Ammon's horn (tissue), 1 donor: ENCODE data around the gene VWC2L.

Experiments
- DNase-seq: peaks from one replicate; pipeline ENCODE4 v3.0.0-alpha.2; 2016; ENCODE audit warnings: low spot score

VWC2L gene

DNA sequence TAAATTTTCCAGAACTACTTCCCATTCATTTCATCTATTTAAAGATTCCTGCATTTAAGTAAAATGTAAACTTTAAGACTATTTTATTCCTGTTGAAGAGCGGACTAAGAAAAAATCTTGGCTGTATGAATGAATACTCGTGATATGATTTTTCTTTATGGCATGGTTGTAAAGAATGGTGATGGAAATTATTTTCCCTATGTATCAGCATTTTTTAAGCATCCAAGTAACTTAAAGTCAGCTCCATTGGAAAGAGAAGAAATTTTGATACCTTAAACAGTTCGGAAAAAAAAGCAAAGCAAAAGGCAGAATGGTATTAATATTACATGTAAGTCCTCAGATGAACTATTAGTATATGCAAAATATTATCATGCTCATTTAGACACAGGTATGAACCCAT, 58.9 kb downstream of the VWC2L start:
- DNase-seq = no peak

DNA sequence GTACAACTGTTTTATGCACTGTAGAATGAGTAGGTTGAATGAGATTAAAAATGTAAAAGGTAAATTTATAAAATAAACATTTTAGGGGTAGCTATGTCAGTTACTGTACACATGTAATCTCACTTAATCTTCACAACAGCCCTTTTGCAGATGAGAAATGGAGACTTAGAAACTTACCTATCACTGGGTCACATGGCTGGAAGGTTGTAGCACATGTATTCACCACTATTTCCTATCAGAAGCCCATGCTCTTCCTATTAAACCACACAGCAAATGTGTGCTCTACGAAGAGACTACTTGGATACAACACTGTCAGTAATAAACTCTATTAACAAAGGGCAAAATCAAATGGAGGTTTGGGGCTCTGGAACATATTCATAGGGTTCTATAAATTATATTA, 60.5 kb downstream of the VWC2L start:
- no peak for DNase-seq

- no peak for DNase-seq
Measured at GRCh38 chr2:214471990-214472389, 61.1 kb downstream of the VWC2L start.

- no peak for DNase-seq
Measured at GRCh38 chr2:214477305-214477704, 66.5 kb downstream of the VWC2L start.

GRCh38 chr2:214481204-214481603, 70.3 kb downstream of the VWC2L start:
- peak; percentile 59 for DNase-seq

DNA sequence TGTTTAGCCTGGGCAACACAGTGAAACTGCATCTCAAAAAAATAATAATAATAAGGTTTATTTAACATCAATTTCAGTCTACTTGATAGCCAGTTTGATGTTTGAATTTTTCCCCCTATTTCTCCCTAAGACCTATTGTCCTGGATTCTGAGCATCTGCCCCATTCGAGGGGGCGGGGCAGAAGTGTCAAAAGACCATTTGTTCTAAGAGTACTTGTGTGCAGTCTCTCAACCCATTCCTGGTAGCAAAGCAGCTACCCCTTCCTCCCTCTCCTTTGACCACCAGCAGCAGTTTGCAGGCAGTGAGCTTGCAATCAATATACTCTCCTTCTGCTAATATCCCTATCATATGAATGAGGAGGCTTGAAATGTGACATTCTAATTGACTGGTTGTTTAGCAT, 71.9 kb downstream of the VWC2L start:
- peak; percentile 49 for DNase-seq

GRCh38 chr2:214484239-214484638, 73.4 kb downstream of the VWC2L start:
- DNase-seq = peak; percentile 16

DNA sequence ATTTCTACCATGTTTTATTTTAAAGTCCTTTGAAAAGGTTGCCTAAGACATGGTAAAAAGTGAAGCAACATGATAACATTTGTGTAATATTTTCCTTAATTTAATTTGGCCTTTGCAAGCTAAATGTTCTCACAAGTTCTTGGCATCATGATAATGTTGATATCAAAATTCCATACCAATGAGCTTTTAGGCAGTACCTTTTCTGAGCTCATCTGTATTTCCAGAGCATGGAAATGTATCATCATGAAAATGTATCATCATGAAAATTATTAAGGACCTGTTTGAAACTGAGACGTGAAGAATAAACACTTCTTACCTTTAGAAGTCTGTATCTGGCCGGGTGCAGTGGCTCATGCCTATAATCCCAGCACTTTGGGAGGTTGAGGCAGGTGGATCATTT, 73.8 kb downstream of the VWC2L start:
- no peak for DNase-seq

GRCh38 chr2:214489181-214489580, 78.3 kb downstream of the VWC2L start:
- DNase-seq = no peak

DNA sequence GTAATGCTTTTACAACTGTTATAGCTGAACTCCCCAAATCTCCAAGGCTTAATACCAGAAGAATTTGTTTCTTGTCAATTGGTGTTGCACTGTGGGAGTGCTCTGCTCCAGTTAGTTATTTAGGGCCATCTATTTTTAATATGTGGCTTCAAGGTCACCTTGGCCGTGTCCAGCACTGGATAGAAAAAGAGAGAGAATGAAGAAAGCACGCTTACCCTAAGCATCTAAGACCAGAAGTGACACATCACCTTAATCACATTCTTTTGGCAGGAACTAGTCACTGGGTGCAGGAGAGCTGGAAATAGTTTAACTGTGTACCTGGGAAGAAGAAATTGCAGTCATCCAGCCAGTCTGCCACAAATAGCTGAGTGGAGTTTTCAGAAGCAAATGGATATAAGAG, 78.8 kb downstream of the VWC2L start:
- DNase-seq = no peak

DNA sequence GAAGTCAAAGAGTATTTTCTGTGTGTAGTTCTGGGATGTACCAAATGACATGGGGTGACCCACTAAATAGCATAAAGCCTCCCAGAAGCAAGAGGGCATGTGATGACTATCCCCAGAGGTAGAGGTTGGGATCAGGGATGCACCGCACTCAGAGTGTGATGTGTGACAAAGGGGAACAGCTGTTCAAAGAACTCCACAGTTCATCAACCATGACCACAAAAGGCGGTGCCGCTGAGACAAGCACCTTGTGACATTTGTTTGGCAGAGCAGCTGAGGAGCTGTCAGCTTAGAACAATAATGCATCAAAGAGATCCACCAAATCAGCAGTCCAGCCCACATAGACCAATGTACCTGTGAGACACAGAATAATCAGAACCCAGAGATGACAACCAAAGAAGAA, 81.3 kb downstream of the VWC2L start:
- no peak for DNase-seq

- no peak for DNase-seq
Measured at GRCh38 chr2:214492608-214493007, 81.8 kb downstream of the VWC2L start.

DNA sequence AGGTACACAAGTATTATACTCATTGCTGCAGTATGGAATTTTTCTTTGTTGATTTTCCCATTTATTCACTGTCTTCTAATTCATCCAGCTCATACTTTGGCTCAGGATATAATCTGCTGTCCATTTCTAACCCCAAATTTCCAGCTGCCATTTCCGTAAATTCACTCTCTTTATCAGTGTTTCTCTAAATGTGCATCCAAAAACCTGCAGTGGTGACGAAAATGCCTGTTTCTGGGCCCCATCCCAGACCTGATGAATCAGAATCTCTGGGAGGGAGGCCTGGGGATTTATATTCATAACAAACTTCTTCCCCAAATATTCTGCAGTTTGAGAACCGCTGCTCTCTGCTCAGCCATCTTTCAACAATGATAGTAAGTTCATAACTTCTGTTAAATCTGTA, 86.6 kb downstream of the VWC2L start:
- DNase-seq = no peak

- no peak for DNase-seq
Measured at GRCh38 chr2:214503568-214503967, 92.7 kb downstream of the VWC2L start.

GRCh38 chr2:214504599-214505376, 93.9 kb downstream of the VWC2L start:
- no peak for DNase-seq

DNA sequence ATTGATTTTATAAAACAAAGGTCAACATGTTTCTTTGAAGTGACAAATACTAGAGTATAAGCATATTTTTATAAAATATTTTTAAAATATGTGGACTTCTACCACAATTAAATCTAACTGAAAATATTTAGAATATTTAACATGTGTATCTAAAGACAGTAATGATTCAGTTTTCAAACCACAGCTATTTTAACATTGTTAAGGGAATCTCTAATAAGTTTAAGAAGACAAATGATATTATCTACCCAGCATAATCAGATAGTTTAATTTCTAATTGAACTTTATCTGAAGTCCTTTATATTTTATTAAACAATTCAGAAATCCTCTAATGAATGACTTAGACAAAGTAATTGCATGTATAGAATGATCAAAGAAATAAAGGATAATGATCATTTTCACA, 96.2 kb downstream of the VWC2L start:
- DNase-seq = no peak

DNA sequence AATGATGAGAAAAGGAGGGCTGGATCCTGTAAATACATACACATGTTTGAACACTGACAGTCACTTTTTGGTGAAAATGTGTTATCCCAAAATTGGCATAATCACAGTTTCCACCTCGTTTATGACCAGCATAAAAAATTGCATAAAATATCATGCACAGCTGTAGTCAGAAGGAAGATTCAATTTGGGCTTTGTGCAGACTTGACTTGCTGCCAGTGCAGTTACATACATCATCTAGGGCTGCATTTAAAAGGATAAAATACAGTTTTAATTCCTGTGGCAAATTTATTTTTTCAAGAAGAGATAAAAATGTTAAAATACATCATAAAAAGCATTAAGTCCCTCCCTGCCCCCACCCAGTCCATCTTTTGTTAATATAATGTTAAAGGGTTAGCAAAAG, 103.8 kb downstream of the VWC2L start:
- no peak for DNase-seq

GRCh38 chr2:214515111-214515510, 104.3 kb downstream of the VWC2L start:
- no peak for DNase-seq

DNA sequence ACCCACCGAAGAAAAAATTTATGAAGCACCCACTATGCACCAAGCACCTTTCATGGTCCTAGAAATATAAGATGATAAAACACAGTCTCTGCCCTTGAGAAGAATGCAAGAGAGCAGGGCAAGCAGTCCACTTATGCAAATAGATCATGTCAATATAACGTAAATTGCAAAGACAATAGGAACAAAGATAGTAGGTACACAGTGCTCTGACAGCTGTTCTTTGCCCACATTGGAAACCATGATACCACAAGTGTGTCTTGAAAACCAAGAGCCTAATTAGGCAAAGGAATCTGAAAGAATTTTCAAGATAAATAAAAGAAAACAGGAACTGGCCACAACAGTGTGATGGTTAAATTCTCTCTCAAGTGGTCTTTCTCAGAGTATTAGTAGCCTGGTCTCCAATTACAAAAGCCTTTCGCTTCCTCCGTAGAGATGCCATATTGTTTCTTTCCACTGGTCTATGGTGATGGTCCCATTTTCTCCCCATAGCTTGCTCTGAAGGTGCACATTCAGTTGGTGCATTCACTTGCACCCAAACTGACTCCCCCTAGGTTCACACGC, 108.5 kb downstream of the VWC2L start:
- no peak for DNase-seq

GRCh38 chr2:214529021-214529420, 118.2 kb downstream of the VWC2L start:
- no peak for DNase-seq

DNA sequence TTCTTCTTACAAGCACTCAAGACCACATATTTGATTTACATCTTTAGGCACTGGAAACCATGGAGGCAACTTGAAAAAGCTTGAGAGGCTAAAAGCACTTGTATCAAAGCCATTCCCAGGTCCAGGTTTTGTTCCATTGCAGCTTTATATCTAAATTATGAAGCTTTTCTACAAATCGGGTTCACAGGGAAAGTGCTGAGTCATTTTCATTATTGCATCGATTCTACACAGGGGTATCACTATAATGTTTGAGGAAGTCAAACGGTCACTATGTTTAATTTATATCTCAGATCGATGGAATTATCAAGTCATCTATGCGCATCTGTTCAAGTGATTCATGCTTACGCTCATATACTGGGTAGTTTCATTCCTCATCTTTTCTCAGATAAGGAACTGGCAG, 118.7 kb downstream of the VWC2L start:
- no peak for DNase-seq

DNA sequence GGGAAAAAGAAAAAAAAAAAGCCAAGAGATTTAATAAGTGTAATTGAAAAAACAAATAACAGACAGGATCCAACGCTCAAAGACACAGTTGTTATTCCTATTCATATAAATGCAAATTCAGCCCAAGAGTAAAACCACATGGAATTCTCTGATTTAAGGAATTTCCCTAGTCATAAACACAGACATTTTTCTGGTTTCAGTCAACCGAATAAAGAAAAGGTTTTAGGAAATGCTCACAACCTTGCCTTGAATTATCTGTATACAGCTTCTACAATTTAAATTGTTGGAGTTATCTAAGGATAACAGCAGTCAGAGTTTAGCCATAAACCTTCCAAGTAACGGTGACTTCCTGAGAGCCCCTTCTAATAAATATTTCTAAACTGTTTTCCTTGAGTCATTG, 122.7 kb downstream of the VWC2L start:
- no peak for DNase-seq

- DNase-seq = no peak
Measured at GRCh38 chr2:214536625-214537024, 125.8 kb downstream of the VWC2L start.

- no peak for DNase-seq
Measured at GRCh38 chr2:214537929-214538328, 127.1 kb downstream of the VWC2L start.
